ENCODE measurements around the gene PCSK1N. TPM values are rescaled to one million over a fixed set of nuclear protein-coding genes. Genes with fewer than 3 reads are reported as not detected.
A peak's percentile ranks its signal among the peaks of the same experiment; 100 is the strongest.

PCSK1N gene
- total and polyA plus RNA-seq, 2 of the 13 experiments (the other 11 are each of a cell fraction or from before 2014, with no cell fraction given) = 4.5 to 14.0 TPM

DNA sequence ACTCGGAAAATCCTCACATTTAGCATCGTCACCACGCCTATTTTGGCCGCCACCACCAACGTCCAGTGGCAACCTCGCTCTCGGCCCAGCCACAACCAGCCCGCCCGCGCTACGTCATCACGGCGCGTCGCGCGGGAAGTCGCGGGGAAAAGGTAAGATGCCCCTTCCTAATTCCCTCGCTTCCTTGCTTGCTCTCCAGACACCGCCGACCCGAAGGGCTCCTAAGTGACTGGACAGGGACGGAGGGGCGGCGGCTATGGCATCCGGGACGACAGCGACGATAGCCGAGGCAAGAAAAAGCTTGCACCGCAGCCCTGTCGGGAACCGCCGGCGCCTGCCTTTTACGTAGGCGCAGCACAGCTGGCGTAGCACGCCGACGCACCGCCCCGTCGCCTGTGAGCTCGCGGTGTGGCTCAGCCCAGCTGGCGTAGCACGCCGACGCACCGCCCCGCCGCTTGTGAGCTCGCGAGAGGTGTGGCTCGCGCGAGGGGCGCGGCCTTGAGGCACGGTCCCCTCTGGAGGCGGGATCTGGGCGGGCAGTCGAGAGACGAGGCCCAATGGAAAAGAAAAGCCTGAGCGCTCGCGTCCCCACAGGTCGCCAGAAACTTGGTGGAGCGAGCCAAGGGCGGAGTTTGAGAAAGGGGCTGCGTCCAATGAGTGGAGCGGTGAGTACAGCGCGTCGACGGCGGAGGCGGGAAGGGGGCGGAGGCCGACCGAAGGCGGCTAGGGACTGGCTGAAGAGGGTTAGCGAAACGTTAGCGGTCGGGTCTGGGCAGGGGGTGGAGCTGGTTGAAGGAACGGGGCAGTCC is 33.9 kb downstream of the PCSK1N start, which contains the start of gene HDAC6 (continued):
- TF ChIP-seq, protein P1, sequence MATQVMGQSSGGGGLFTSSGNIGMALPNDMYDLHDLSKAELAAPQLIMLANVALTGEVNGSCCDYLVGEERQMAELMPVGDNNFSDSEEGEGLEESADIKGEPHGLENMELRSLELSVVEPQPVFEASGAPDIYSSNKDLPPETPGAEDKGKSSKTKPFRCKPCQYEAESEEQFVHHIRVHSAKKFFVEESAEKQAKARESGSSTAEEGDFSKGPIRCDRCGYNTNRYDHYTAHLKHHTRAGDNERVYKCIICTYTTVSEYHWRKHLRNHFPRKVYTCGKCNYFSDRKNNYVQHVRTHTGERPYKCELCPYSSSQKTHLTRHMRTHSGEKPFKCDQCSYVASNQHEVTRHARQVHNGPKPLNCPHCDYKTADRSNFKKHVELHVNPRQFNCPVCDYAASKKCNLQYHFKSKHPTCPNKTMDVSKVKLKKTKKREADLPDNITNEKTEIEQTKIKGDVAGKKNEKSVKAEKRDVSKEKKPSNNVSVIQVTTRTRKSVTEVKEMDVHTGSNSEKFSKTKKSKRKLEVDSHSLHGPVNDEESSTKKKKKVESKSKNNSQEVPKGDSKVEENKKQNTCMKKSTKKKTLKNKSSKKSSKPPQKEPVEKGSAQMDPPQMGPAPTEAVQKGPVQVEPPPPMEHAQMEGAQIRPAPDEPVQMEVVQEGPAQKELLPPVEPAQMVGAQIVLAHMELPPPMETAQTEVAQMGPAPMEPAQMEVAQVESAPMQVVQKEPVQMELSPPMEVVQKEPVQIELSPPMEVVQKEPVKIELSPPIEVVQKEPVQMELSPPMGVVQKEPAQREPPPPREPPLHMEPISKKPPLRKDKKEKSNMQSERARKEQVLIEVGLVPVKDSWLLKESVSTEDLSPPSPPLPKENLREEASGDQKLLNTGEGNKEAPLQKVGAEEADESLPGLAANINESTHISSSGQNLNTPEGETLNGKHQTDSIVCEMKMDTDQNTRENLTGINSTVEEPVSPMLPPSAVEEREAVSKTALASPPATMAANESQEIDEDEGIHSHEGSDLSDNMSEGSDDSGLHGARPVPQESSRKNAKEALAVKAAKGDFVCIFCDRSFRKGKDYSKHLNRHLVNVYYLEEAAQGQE (IDR thresholded peaks at IDR 0.05; ENCODE audit: borderline replicate concordance in 1 of 2, low read depth in 1 of 2, low read length in 2 of 2) = no peak
- TF ChIP-seq SNAPC2 (CRISPR knock-in tag; IDR thresholded peaks at IDR 0.05) (no peak), ZSCAN25 (CRISPR knock-in tag; IDR thresholded peaks at IDR 0.05) (no peak), HHEX (CRISPR knock-in tag; IDR thresholded peaks at IDR 0.05) (no peak), XRCC5 (optimal IDR thresholded peaks at IDR 0.05; ENCODE audit: low read length) (no peak), TOPORS (CRISPR knock-in tag; IDR thresholded peaks at IDR 0.05) (no peak), ZNF24 (IDR thresholded peaks at IDR 0.05) (no peak), FOXJ3 (CRISPR knock-in tag; IDR thresholded peaks at IDR 0.05; ENCODE audit: borderline replicate concordance) (no peak), FLYWCH1 (CRISPR knock-in tag; IDR thresholded peaks at IDR 0.05) (no peak), RNF2 (conservative IDR thresholded peaks at IDR 0.05; ENCODE audit: low read depth) (no peak), ZNF292 (CRISPR knock-in tag; IDR thresholded peaks at IDR 0.05; ENCODE audit: borderline replicate concordance, low read depth) (no peak), ZNF354B (CRISPR knock-in tag; IDR thresholded peaks at IDR 0.05) (no peak), RFX1 (IDR thresholded peaks at IDR 0.05) (no peak), NKX3-1 (CRISPR knock-in tag; IDR thresholded peaks at IDR 0.05) (no peak), NFYC (CRISPR knock-in tag; IDR thresholded peaks at IDR 0.05) (peak; percentile 82), PTBP1 (IDR thresholded peaks at IDR 0.05; ENCODE audit: low read depth, low read length, poor library complexity, severe bottlenecking) (no peak), HDAC2 (CRISPR knock-in tag; IDR thresholded peaks at IDR 0.05) (peak; percentile 54; the same call in 1 of the 2 replicates), ZFP36L2 (CRISPR knock-in tag; IDR thresholded peaks at IDR 0.05) (no peak), TSC22D2 (CRISPR knock-in tag; IDR thresholded peaks at IDR 0.05; ENCODE audit: borderline replicate concordance) (no peak), MEIS1 (CRISPR knock-in tag; IDR thresholded peaks at IDR 0.05; ENCODE audit: borderline replicate concordance) (no peak), ZNF746 (CRISPR knock-in tag; IDR thresholded peaks at IDR 0.05) (no peak)
- TF ChIP-seq, protein P2, sequence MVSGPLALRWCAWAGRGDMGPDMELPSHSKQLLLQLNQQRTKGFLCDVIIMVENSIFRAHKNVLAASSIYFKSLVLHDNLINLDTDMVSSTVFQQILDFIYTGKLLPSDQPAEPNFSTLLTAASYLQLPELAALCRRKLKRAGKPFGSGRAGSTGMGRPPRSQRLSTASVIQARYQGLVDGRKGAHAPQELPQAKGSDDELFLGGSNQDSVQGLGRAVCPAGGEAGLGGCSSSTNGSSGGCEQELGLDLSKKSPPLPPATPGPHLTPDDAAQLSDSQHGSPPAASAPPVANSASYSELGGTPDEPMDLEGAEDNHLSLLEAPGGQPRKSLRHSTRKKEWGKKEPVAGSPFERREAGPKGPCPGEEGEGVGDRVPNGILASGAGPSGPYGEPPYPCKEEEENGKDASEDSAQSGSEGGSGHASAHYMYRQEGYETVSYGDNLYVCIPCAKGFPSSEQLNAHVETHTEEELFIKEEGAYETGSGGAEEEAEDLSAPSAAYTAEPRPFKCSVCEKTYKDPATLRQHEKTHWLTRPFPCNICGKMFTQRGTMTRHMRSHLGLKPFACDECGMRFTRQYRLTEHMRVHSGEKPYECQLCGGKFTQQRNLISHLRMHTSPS (CRISPR knock-in tag; IDR thresholded peaks at IDR 0.05; ENCODE audit: low read depth) = no peak
- TF ChIP-seq, protein P3, sequence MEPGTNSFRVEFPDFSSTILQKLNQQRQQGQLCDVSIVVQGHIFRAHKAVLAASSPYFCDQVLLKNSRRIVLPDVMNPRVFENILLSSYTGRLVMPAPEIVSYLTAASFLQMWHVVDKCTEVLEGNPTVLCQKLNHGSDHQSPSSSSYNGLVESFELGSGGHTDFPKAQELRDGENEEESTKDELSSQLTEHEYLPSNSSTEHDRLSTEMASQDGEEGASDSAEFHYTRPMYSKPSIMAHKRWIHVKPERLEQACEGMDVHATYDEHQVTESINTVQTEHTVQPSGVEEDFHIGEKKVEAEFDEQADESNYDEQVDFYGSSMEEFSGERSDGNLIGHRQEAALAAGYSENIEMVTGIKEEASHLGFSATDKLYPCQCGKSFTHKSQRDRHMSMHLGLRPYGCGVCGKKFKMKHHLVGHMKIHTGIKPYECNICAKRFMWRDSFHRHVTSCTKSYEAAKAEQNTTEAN (CRISPR knock-in tag; conservative IDR thresholded peaks at IDR 0.05) = no peak
- TF ChIP-seq, protein P4, sequence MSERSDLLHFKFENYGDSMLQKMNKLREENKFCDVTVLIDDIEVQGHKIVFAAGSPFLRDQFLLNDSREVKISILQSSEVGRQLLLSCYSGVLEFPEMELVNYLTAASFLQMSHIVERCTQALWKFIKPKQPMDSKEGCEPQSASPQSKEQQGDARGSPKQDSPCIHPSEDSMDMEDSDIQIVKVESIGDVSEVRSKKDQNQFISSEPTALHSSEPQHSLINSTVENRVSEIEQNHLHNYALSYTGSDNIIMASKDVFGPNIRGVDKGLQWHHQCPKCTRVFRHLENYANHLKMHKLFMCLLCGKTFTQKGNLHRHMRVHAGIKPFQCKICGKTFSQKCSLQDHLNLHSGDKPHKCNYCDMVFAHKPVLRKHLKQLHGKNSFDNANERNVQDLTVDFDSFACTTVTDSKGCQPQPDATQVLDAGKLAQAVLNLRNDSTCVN (CRISPR knock-in tag; IDR thresholded peaks at IDR 0.05; ENCODE audit: borderline replicate concordance) = no peak
